T1000 (cell line): ENCODE results near the gene SOCS4.
"Not testable (repeated sequence)": the region's sequence is repeated elsewhere in the genome, so short reads cannot be mapped to it uniquely, and the experiment has no call there.

ENCODE experiments used
- DNase-seq: peaks from one replicate; lab custom pipeline; 2025; ENCODE audit warnings: mixed read lengths; lab: John Stamatoyannopoulos, UW

Gene SOCS4

DNA sequence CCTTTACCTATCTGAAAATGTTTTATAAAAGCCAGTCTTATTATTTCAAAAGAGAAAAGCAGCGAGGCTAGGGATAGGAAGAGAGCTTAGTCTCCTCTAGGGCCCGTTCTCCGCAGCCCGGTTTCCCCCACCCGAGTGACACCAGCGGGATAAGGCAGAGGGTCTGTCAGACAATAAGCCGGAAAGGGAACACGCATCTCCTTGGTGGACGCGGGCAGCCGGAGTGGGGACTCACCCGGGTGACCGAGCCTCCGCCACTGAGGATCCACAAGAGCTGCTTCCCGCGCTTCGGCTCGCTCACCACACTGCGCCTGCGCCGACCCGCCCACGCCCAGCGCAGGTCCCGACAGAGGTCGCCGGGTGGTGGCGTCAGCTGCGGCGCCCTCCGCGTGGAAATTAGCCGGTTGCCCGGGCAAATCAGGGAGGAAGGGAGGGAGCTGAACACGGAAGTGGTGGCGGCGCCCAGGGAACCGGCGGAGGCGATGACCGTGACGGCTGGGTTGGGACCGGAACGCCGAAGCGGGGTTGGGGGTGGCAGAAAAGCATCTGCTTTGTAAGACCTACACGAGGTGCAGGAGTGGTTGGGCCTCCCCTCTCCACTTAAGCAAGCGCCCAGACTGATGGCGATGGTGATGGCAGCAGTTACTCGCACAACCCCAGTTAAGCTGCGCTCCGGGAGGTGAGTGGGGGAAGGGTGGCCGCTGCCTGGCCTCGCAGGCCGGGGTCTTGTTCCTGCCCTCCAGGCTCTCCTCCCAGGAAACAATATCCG, at the start of gene SOCS4, which contains the start of gene WDHD1:
SOCS4 (plus strand) TSS at position 444 of the 769 bp plus-strand sequence. CDS start 15,806 bp downstream, outside the sequence.
WDHD1 (minus strand) TSS at position 307 of the 769 bp plus-strand sequence. CDS start 312 bp downstream, outside the sequence.
- peak; percentile 93 for DNase-seq

GRCh38 chr14:54979039-54979438, 48.0 kb upstream of the SOCS4 start:
- DNase-seq = no peak

DNA sequence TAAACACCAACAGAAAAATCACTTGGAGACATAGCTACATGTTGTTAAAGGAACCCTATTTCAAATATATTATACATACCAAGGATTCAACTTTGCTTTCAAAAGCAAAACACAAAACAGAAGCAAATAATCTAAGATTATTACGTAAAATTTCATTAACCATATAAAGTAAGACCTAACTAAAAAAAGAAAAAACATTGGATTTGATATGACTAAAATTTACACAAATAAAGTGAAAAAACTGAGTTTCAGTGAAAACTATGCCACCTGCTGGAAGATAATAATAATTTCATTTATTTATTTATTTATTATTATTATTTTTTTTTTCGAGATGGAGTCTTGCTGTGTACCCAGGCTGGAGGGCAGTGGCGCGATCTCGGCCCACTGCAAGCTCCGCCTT, 45.3 kb upstream of the SOCS4 start:
- no peak for DNase-seq

DNA sequence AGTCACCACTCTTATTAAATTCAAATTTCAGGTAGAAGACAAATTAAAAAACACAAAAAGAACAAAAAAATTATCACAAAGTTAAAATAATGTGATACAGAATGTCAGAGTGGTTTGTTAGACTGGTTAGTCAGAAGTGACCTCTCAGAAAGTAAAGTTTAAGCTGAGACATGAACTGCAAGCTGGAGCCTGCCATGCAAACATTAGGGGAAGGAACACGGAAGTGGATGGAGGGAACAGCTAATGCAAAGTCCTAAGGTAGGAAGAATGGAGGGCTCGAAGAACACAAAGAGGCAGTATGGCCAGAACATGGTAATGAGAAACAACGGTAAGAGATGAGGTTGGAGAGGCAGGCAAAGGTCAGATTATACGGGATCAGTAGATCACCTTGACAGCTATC, 41.9 kb upstream of the SOCS4 start:
- no peak for DNase-seq

DNA sequence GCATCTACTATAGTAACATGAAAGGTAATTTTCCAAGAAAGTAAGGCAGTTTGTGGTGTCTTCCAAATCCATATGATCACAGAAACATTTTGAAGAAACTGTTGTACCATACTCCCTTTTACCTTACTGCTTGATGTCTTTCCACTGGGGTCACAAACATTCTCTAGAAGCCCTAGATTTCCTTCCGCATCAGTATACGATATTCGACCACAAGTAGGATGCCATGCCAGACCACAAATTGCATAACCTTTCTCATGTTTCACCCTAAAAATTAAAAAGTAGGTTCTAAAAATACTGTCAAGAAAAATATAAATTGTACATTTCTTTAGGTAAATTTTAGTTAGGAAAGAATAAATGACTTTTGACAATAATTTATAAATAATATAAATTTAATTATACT, 26.7 kb upstream of the SOCS4 start:
- DNase-seq = no peak

DNA sequence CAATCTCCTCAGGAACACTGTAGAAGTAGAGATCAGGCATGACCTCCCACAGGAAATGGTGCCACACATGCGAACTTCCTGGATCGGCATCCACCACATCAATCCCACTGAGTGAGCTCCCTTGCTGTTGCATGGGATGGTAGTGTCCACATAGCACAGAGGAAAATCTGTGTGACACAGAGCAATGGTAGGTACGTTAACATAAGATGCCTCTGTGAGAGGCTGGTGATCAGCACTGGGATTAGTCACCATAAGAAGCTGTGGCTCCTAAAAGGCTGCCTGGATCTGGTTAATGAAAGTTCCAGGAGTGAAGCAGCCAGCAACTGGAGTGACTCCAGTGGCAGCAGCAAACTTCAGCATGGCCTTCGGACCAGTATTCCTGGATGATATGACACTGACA, 22.0 kb upstream of the SOCS4 start:
- DNase-seq = no peak

DNA sequence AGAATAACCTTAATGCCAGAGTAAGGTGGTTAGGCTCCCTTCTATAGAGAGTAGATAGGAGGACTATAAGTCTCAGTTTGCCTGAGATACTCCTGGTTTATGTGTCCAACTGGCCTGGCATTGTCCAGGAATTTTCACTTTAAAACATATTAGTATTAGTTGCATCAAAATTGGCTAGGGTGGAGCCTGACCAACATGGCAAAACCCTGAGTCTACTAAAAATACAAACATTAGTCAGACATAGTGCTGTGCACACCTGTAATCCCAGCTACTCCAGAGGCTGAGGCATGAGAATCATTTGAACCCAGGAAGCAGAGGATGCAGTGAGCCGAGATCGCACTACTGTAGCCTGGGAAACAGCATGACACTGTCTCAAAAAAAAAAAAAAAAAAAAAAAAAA, 12.0 kb upstream of the SOCS4 start:
- DNase-seq = no peak

DNA sequence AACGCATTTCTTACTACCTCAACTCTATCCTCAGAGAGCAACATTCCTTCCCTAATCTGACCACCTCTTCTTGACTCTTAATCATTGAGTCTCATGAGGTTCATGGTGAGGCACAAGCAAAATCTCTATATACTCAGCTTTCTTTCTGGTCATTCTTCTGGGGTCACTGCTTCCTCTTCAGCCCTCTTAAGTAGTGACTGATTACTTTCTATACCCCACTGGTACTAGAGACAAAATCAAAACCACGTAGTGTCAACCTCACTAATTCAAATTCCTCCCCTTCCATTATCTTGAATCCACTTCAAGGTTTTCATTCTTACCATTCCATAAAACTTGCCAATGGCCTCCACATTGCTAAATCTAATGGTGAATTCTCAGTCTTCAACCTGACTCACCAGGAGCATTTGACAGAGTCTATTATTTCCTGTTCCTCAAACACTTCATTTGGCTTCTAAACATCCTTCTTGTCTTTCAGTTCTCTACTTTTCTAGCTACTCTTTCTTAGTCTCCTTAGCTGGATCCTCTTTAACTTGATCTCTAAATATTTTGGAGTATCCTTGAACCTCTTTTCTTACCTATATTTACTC, 7.0 kb upstream of the SOCS4 start:
- no peak for DNase-seq

GRCh38 chr14:55024365-55024764, 2.7 kb upstream of the SOCS4 start:
- not testable (repeated sequence) for DNase-seq

DNA sequence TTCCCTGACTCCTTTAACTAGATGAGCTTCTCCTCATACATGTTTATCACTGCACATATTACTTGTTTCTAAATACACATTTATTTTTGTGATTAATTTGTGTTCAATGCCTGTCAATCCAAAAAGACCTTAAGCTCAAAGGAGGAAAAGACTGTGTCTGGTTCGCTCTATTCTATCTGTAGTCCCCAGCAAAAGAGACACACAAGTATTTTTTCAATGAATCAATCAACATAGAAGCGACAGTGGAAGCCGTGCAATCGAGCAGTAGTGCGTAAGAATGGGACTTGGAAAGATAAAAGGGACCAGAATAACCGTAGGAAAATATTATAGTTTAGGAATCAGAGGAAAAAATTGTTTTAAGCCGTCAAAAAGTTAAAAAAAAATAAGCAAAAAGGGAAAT, 1.1 kb upstream of the SOCS4 start:
- no peak for DNase-seq

DNA sequence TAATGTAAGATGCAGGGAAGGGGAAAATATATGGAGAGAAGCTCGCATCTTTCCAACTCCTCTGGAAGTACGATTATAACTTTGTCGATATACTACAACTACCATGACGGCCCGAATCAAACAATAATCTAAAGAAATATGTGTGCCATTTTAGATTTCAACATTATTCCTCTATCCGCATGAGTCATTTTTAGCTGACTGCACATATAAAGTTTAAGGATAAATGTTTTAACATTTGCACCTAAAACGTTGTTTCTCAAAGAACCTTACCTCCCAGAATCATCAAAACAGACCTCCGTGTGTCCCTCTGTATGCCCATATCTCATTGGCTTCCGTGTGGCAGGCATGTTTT, 619 bp upstream of the SOCS4 start:
- no peak for DNase-seq

DNA sequence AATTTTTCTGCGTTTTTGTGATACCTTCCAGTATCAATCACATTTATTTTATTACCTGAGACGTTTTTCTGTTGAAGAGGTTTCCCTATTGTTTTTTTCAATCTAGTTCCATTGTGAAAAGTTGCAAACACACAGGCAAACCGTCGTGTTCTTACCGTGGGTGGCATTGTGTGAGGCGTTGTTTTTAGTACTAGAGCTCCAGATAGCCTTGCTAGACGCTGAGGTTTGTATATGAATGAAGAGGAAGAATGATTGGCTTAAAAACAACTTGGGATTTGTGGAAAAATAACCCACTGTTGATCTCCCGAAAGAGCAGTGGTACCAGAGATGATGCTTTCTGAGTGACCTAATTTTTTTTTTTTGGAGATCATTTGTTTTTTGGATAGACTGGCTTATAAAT, 1.0 kb downstream of the SOCS4 start:
- DNase-seq = no peak

DNA sequence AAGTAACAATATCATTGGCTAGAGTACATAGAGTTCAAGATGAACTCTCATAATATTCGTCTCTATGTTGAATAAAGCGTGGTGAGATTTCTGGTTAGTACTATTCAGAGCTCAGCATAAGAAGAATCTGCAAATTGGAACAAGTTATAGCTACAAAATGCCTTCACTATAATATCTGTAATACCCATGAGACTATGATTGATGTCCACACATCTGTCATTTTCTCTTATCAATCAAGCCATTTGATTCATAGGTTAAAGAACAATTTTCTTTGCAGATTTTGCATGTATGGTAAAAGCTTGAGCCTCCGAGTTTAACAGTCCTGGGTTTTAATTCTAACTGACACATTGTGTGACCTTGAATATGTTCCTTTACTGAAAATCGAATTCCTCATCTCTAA, 1.4 kb downstream of the SOCS4 start:
- no peak for DNase-seq

GRCh38 chr14:55031190-55031589, 4.2 kb downstream of the SOCS4 start:
- DNase-seq = no peak

GRCh38 chr14:55037995-55038394, 11.0 kb downstream of the SOCS4 start:
- not testable (repeated sequence) for DNase-seq

GRCh38 chr14:55038708-55039107, 11.7 kb downstream of the SOCS4 start:
- DNase-seq = no peak

DNA sequence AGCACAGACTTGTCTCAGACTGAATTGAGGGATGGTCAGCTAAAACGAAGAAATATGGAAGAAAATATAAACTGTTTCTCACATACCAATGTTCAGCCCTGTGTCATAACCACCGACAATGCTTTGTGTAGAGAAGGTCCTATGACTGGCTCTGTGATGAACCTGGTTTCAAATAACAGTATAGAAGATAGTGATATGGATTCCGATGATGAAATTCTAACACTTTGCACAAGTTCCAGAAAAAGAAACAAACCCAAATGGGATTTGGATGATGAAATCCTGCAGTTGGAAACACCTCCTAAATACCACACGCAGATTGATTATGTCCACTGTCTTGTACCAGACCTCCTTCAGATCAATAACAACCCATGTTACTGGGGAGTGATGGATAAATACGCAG, 16.5 kb downstream of the SOCS4 start:
- no peak for DNase-seq

DNA sequence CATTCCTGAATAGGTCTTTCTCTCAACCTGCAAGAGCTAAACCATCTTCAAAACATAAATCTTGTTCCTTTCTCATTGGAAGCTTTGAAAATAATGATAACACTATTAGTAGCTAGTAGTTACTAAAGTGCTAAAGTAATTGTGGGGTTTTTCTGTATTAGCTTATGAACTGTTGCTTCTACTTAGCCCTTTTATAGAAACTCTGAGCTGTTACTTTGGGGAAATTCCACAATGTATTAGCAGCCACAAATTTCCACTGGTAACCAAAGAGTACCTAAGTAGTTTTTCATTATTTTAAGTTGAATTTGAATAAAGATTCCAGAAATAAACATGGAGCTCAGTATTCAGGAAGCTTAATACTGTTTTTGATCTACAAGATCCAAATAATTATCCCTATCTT, 18.1 kb downstream of the SOCS4 start:
- DNase-seq = no peak

DNA sequence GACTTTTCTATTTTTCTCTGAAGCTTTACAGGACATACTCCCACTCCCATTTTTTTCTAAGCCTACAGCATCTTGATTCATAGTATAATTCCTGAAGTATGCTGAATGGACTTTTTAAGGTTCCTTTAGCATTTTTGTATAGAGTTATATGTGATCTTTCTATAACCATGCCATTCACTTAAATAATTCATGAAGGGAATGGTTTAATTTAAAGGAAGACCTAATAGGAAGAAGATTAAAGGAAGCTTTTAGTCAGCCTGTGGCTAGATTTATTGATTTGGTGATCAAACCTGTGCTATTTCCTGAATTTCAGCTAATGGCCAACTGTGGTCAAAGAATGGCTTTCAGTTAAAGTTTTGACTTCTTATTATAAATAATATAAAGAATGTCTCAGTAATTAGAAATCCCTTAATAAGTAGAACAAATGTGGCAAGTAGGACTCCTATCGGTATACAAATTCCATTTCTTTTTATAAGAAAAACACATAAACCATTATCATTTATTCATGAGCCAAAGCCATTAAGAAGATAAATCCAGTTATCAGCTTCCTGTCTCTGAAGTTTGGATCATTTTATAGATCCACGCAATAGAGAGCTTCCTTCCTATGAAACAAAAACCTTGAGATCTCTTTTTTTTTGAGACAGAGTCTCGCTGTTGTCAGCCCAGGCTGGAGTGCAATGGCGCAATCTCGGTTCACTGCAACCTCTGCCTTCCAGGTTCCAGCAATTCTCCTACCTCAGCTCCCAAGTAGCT, 20.4 kb downstream of the SOCS4 start:
- DNase-seq = no peak

GRCh38 chr14:55048900-55049436, 21.9 kb downstream of the SOCS4 start:
- DNase-seq = no peak

DNA sequence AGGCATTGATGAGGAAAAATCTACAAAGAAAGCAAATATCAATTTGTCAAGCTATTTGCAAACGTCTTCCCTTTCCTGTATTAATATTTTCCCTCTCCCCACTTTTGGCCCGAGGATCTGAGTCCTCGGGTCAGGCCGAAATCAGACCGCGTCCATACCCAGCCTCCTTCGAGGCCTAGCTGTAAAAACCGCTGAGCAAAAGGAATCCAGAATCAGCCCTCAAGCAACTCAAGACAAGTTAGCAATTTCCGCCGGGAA, 24.1 kb downstream of the SOCS4 start:
- DNase-seq = no peak

GRCh38 chr14:55051423-55052268, 24.6 kb downstream of the SOCS4 start, which contains the start of gene MAPK1IP1L:
Gene MAPK1IP1L (plus strand): TSS chr14:55051647. CDS start chr14:55061684, 10,037 bp downstream.
- peak; percentile 92 for DNase-seq
